GM23338 (cell line): ENCODE data around the gene OR52L1. TPM values are rescaled to one million over a fixed set of nuclear protein-coding genes. Genes with fewer than 3 reads are reported as not detected.

ENCODE experiments used
- ATAC-seq: fragments of 200-7000 bp; cut with Tn5 transposase; 3 replicates; pipeline ENCODE4 v1.9.1; 2020
- DNase-seq: peaks from one replicate; pipeline ENCODE4 v3.0.0-alpha.2; 2015; ENCODE audit warnings: low spot score
- H2AFZ ChIP-seq: fragments of 200-600 bp; sonication (generic); 2 replicates; pipeline ENCODE4 v1.8.0; 2016; ENCODE audit warnings: antibody characterized with exemption, mild to moderate bottlenecking, moderate library complexity
- H3F3A ChIP-seq: fragments of 200-600 bp; sonication (generic); replicated peaks from 2 replicates; pipeline ENCODE4 v1.8.0; 2017; ENCODE audit warnings: antibody characterized with exemption, mixed run types, low read depth
- H3K27ac ChIP-seq: fragments of 200-600 bp; sonication (generic); 2 replicates; pipeline ENCODE4 v1.6.1; 2016; ENCODE audit warnings: low read depth
- H3K27me3 ChIP-seq: fragments of 200-600 bp; sonication (generic); 2 replicates; pipeline ENCODE4 v1.8.0; 2016; ENCODE audit warnings: mild to moderate bottlenecking, mixed run types, moderate library complexity; ENCODE audit not compliant: insufficient read depth
- H3K36me3 ChIP-seq: fragments of 200-600 bp; sonication (generic); 2 replicates; pipeline ENCODE4 v1.8.0; 2016; ENCODE audit warnings: mild to moderate bottlenecking; ENCODE audit not compliant: insufficient read depth
- H3K4me1 ChIP-seq: fragments of 200-600 bp; sonication (generic); 2 replicates; pipeline ENCODE4 v1.8.0; 2016; ENCODE audit warnings: mild to moderate bottlenecking, moderate library complexity; ENCODE audit not compliant: insufficient read depth
- H3K4me2 ChIP-seq: fragments of 200-600 bp; sonication (generic); 2 replicates; pipeline ENCODE4 v1.7.1; 2017; ENCODE audit warnings: mixed run types
- H3K4me3 ChIP-seq: fragments of 200-600 bp; sonication (generic); 2 replicates; pipeline ENCODE4 v1.6.1; 2016; ENCODE audit warnings: mixed run types
- H3K79me2 ChIP-seq: fragments of 200-600 bp; sonication (generic); replicated peaks from 2 replicates; pipeline ENCODE4 v1.8.0; 2017; ENCODE audit warnings: mild to moderate bottlenecking; ENCODE audit not compliant: insufficient read depth
- H3K9me2 ChIP-seq: fragments of 200-600 bp; sonication (generic); 2 replicates; pipeline ENCODE4 v1.8.0; 2017; ENCODE audit not compliant: insufficient read depth
- H4K20me1 ChIP-seq: fragments of 200-600 bp; sonication (generic); replicated peaks from 2 replicates; pipeline ENCODE4 v1.8.0; 2017; ENCODE audit warnings: mild to moderate bottlenecking; ENCODE audit not compliant: insufficient read depth
- H3K27ac Mint-ChIP-seq: 2 replicates; pipeline ENCODE4 v1.8.0; 2020; ENCODE audit warnings: inconsistent platforms, mild to moderate bottlenecking, moderate library complexity, mixed read lengths
- H3K27me3 Mint-ChIP-seq: 3 replicates; pipeline ENCODE4 v1.8.0; 2022; ENCODE audit warnings: low read depth, mild to moderate bottlenecking, moderate library complexity, mixed read lengths, inconsistent platforms; ENCODE audit not compliant: insufficient read depth, poor library complexity
- H3K36me3 Mint-ChIP-seq: 3 replicates; pipeline ENCODE4 v1.8.0; 2021; ENCODE audit warnings: low read depth, mild to moderate bottlenecking, inconsistent platforms, moderate library complexity, mixed read lengths
- H3K4me1 Mint-ChIP-seq: 3 replicates; pipeline ENCODE4 v1.8.0; 2020; ENCODE audit warnings: mild to moderate bottlenecking, inconsistent platforms, mixed read lengths
- H3K4me3 Mint-ChIP-seq: 3 replicates; pipeline ENCODE4 v1.8.0; 2021; ENCODE audit warnings: moderate library complexity, mild to moderate bottlenecking, inconsistent platforms, mixed read lengths
- H3K9me3 Mint-ChIP-seq: 3 replicates; pipeline ENCODE4 v1.8.0; 2020; ENCODE audit warnings: moderate library complexity, mild to moderate bottlenecking, inconsistent platforms, mixed read lengths
- CREB1 ChIP-seq: fragments of 250-450 bp; sonication (Bioruptor Pico); IDR thresholded peaks from 2 replicates; pipeline ENCODE4 v1.5.0; 2020; ENCODE audit warnings: low read depth, mild to moderate bottlenecking, moderate library complexity
- CTCF ChIP-seq, 2 experiments: fragments of 200-600 bp in 1 of 2; sonication (generic) in 1 of 2; conservative IDR thresholded peaks; 2 replicates each; pipeline versions ENCODE4 v1.5.1 to v1.6.1; 2016 to 2017; ENCODE audit warnings: antibody characterized with exemption in 2 of 2, low read depth in 2 of 2, mild to moderate bottlenecking in 2 of 2, moderate library complexity in 1 of 2
- ETS1 ChIP-seq: IDR thresholded peaks from 2 replicates; pipeline ENCODE4 v1.6.1; 2016; ENCODE audit warnings: antibody characterized with exemption
- EZH2 ChIP-seq: fragments of 200-600 bp; sonication (generic); IDR thresholded peaks from one replicate; pipeline ENCODE4 v1.8.0; 2017; ENCODE audit warnings: antibody characterized with exemption, mild to moderate bottlenecking, low read depth; ENCODE audit not compliant: unreplicated experiment
- EZH2phosphoT487 ChIP-seq: fragments of 200-600 bp; sonication (generic); IDR thresholded peaks from one replicate; pipeline ENCODE4 v1.8.1; 2018; ENCODE audit warnings: antibody characterized with exemption; ENCODE audit not compliant: unreplicated experiment
- JUNB ChIP-seq: IDR thresholded peaks from one replicate; pipeline ENCODE4 v1.6.1; 2016; ENCODE audit warnings: antibody characterized with exemption; ENCODE audit not compliant: unreplicated experiment
- NANOG ChIP-seq: IDR thresholded peaks from 2 replicates; pipeline ENCODE4 v1.6.1; 2016; ENCODE audit warnings: antibody characterized with exemption, borderline replicate concordance
- POLR2AphosphoS5 ChIP-seq: IDR thresholded peaks from 2 replicates; pipeline ENCODE4 v1.6.1; 2016; ENCODE audit warnings: antibody characterized with exemption, low read depth
- STAT1 ChIP-seq: IDR thresholded peaks from one replicate; pipeline ENCODE4 v1.6.1; 2016; ENCODE audit warnings: antibody characterized with exemption; ENCODE audit not compliant: unreplicated experiment
- ZNF114 ChIP-seq: fragments of 250-450 bp; sonication (Bioruptor Pico); IDR thresholded peaks from 2 replicates; pipeline ENCODE4 v1.5.0; 2020; ENCODE audit warnings: mild to moderate bottlenecking, moderate library complexity
- ZNF331 ChIP-seq: fragments of 250-450 bp; sonication (Bioruptor Pico); IDR thresholded peaks from 2 replicates; pipeline ENCODE4 v1.5.0; 2020; ENCODE audit warnings: low read depth, mild to moderate bottlenecking, moderate library complexity
- polyA plus RNA-seq: library from polyadenylated mRNA; unstranded; fragments of >200 nt; fragmentation: Nextera tagmentation; extraction: Ambion mirVana; gene quantifications from 2 replicates; pipeline ENCODE4 v1.2.1, GENCODE V29; 2016
- total RNA-seq: library from RNA; depleted of rRNA; stranded (reverse); fragments of >200 nt; shearing (Covaris generic); gene quantifications from 2 replicates; pipeline ENCODE4 v1.2.3, GENCODE V29; 2014

The OR52L1 gene
- total and polyA plus RNA-seq, 2 experiments from 2014 or later = 0.17 TPM; not detected in 1

- no peak overlapping the region for H3K27ac Mint-ChIP-seq
- no peak overlapping the region for H3K4me3 Mint-ChIP-seq
- H3K36me3 ChIP-seq = no peaks in the 10 kb centered on the region
These were observed 26.3 kb upstream of the OR52L1 start for GRCh38 chr11:6013042-6013441.

GRCh38 chr11:6012035-6012668 lies 25.4 kb upstream of the OR52L1 start:
- DNase-seq (no peak), ATAC-seq (no peak)
- H3K4me1 Mint-ChIP-seq = no peaks in the 10 kb centered on the region; the same call in 2 of the 3 replicates
- no peaks in the 10 kb centered on the region for H3K36me3 ChIP-seq
- H3K27me3 ChIP-seq = no peaks in the 10 kb centered on the region
- no peaks in the 10 kb centered on the region for H3K27me3 Mint-ChIP-seq
- H3K4me3 ChIP-seq = no peak overlapping the region
- H4K20me1 ChIP-seq = no peaks in the 10 kb centered on the region
- H3K4me3 Mint-ChIP-seq = no peak overlapping the region
- peaks cover 11% of the 10 kb centered on the region; the same call in 1 of the 2 replicates for H3K9me2 ChIP-seq
- H3K4me1 ChIP-seq = no peaks in the 10 kb centered on the region
- H3K9me3 Mint-ChIP-seq = no peaks in the 10 kb centered on the region; the same call in 2 of the 3 replicates
- H3K79me2 ChIP-seq = no peaks in the 10 kb centered on the region
- no peak overlapping the region for H2AFZ ChIP-seq
- no peaks in the 10 kb centered on the region for H3F3A ChIP-seq
- H3K27ac ChIP-seq = no peak overlapping the region
- H3K4me2 ChIP-seq = no peak overlapping the region
- no peak overlapping the region for H3K27ac Mint-ChIP-seq
- H3K36me3 Mint-ChIP-seq = no peaks in the 10 kb centered on the region; the same call in 2 of the 3 replicates
- TF ChIP-seq ETS1 (no peak), CREB1 (CRISPR knock-in tag) (no peak), EZH2phosphoT487 (no peak), EZH2 (no peak)

More at GRCh38 chr11:6013042-6013441, 26.3 kb upstream of the OR52L1 start:
- no peaks in the 10 kb centered on the region; the same call in 2 of the 3 replicates for H3K36me3 Mint-ChIP-seq
- H3K27me3 ChIP-seq = no peaks in the 10 kb centered on the region
- H3K27ac ChIP-seq = no peak overlapping the region
- no peaks in the 10 kb centered on the region for H4K20me1 ChIP-seq
- TF ChIP-seq ETS1 (no peak), ZNF114 (no peak), CTCF (conservative IDR thresholded peaks at IDR 0.05; ENCODE audit: low read depth in 2 of 2) (no peak), STAT1 (no peak), ZNF331 (no peak), POLR2AphosphoS5 (no peak), NANOG (no peak), JUNB (no peak), EZH2 (no peak)
- H3K9me3 Mint-ChIP-seq = no peaks in the 10 kb centered on the region; the same call in 2 of the 3 replicates
- DNase-seq (no peak), ATAC-seq (no peak)
- H3K4me2 ChIP-seq = no peak overlapping the region
- no peaks in the 10 kb centered on the region for H3K4me1 ChIP-seq
- no peaks in the 10 kb centered on the region for H3F3A ChIP-seq
- peaks cover 11% of the 10 kb centered on the region; the same call in 1 of the 2 replicates for H3K9me2 ChIP-seq
- no peak overlapping the region for H2AFZ ChIP-seq
- no peaks in the 10 kb centered on the region for H3K27me3 Mint-ChIP-seq
- H3K79me2 ChIP-seq = no peaks in the 10 kb centered on the region
- H3K4me1 Mint-ChIP-seq = no peaks in the 10 kb centered on the region; the same call in 2 of the 3 replicates
- no peak overlapping the region for H3K4me3 ChIP-seq
